Stomach (tissue), 4 donors: ENCODE data around the gene TCF7.

ENCODE experiments used
- EP300 ChIP-seq: sonication (generic); formaldehyde crosslinking; IDR thresholded peaks from one replicate; pipeline ENCODE4 v1.6.1; 2017; ENCODE audit warnings: antibody characterized with exemption
- POLR2A ChIP-seq, 4 donors: fragments of 450-650 bp; IDR thresholded peaks; one replicate each; pipeline ENCODE4 v1.6.1; 2016; ENCODE audit warnings: antibody characterized with exemption in 4 of 4, control low read depth in 2 of 4, mild to moderate bottlenecking in 1 of 4, moderate library complexity in 1 of 4
- POLR2AphosphoS5 ChIP-seq, 3 donors: sonication (generic); formaldehyde crosslinking; IDR thresholded peaks; one replicate each; pipeline ENCODE4 v1.6.1; 2016; ENCODE audit warnings: antibody characterized with exemption in 3 of 3
- TF ChIP-seq, protein P1 (sequence below), 7 experiments: fragments of 450-650 bp in 4 of 7; fragments of 200-600 bp in 3 of 7; sonication (generic) in 3 of 7; IDR thresholded peaks; one replicate each; pipeline ENCODE4 v1.5.1; 2016 to 2019; ENCODE audit warnings: antibody characterized with exemption in 7 of 7, control low read depth in 2 of 7, mild to moderate bottlenecking in 1 of 7

DNA sequence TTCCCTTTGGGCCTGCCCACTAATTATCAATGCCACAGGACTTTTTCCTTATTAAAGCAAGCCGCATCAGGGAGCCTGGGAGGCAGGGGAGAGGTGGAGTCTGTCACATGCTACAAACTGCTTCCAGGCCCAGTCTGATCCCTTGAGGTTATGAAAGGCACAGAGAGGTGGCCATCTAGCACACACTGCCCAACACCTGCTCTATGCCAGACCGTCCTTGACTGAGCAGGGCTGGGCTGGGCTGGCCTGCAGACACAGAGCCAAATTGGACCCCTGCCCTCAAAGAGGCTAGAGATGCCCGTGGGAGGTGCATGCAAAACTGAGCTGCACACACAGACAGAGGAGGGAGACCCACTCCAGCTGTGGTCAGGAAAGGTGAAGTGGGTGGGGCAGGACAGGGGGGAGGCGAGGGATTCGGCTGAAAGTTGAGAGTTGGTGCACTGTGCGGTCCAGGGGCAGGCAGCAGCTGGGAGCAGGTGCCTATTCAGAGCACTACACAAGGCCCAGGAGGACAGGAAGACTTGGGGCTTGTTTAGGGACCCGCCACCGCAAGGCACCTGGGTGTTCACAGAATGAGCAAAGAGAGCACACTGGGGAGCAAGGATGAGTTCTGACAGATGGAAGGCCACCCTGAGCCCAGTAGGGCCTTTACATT is 36.4 kb upstream of the TCF7 start:
- no peak for TF ChIP-seq EP300
- TF ChIP-seq, protein P1, sequence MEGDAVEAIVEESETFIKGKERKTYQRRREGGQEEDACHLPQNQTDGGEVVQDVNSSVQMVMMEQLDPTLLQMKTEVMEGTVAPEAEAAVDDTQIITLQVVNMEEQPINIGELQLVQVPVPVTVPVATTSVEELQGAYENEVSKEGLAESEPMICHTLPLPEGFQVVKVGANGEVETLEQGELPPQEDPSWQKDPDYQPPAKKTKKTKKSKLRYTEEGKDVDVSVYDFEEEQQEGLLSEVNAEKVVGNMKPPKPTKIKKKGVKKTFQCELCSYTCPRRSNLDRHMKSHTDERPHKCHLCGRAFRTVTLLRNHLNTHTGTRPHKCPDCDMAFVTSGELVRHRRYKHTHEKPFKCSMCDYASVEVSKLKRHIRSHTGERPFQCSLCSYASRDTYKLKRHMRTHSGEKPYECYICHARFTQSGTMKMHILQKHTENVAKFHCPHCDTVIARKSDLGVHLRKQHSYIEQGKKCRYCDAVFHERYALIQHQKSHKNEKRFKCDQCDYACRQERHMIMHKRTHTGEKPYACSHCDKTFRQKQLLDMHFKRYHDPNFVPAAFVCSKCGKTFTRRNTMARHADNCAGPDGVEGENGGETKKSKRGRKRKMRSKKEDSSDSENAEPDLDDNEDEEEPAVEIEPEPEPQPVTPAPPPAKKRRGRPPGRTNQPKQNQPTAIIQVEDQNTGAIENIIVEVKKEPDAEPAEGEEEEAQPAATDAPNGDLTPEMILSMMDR (IDR thresholded peaks at IDR 0.05), result no peak
- no peak for TF ChIP-seq POLR2AphosphoS5 (IDR thresholded peaks at IDR 0.05)
- no peak for TF ChIP-seq POLR2A (IDR thresholded peaks at IDR 0.05)
